WTC11 (cell line): ENCODE results near the gene RWDD1. TPM values are rescaled to one million over a fixed set of nuclear protein-coding genes. Genes with fewer than 3 reads are reported as not detected.

Experiments
- ATAC-seq: fragments of 200-7000 bp; cut with Tn5 transposase; 2 replicates; pipeline ENCODE4 v1.10.0; 2021; ENCODE audit warnings: mild to moderate bottlenecking, moderate library complexity
- CTCF ChIA-PET: fragments of 300-600 bp; sonication (Branson Sonifier 250); formaldehyde crosslinking; loops from one replicate; lab custom pipeline; 2021; ENCODE audit warnings: antibody characterized with exemption; lab: Charles Lee
- POLR2A ChIA-PET: fragments of 350-600 bp; sonication (Branson Sonifier 250); formaldehyde crosslinking; loops from one replicate; lab custom pipeline; 2021; ENCODE audit warnings: antibody characterized with exemption; lab: Charles Lee
- DNase-seq: peaks from one replicate; pipeline ENCODE4 v3.0.0; 2021; ENCODE audit warnings: low spot score
- H3K27ac Mint-ChIP-seq: 2 replicates; pipeline ENCODE4 v1.8.0; 2021; ENCODE audit warnings: mixed read lengths
- H3K27me3 Mint-ChIP-seq: 2 replicates; pipeline ENCODE4 v1.8.0; 2021; ENCODE audit warnings: low read depth, mild to moderate bottlenecking, moderate library complexity, mixed read lengths
- H3K36me3 Mint-ChIP-seq: 2 replicates; pipeline ENCODE4 v1.8.0; 2021; ENCODE audit warnings: mixed read lengths
- H3K4me1 Mint-ChIP-seq: 2 replicates; pipeline ENCODE4 v1.8.0; 2022; ENCODE audit warnings: mixed read lengths
- H3K4me3 Mint-ChIP-seq: 2 replicates; pipeline ENCODE4 v1.8.0; 2021; ENCODE audit warnings: mild to moderate bottlenecking, moderate library complexity, mixed read lengths
- H3K9me3 Mint-ChIP-seq: 2 replicates; pipeline ENCODE4 v1.8.0; 2021; ENCODE audit warnings: mixed read lengths
- CDX4 ChIP-seq: fragments of 250-450 bp; sonication (Bioruptor Pico); IDR thresholded peaks from 2 replicates; pipeline ENCODE4 v1.9.0; 2021; ENCODE audit warnings: moderate library complexity, mild to moderate bottlenecking, inconsistent platforms, borderline replicate concordance
- CTCF ChIP-seq: fragments of 200-600 bp; IDR thresholded peaks from 2 replicates; pipeline ENCODE4 v1.8.0; 2022; ENCODE audit warnings: antibody characterized with exemption
- OVOL2 ChIP-seq: fragments of 250-450 bp; sonication (Bioruptor Pico); IDR thresholded peaks from 2 replicates; pipeline ENCODE4 v1.9.0; 2021; ENCODE audit warnings: mild to moderate bottlenecking, borderline replicate concordance
- SMAD4 ChIP-seq: sonication (generic); formaldehyde crosslinking; IDR thresholded peaks from 2 replicates; pipeline ENCODE4 v1.8.0; 2022; ENCODE audit warnings: mild to moderate bottlenecking, missing genetic modification reagents
- SP1 ChIP-seq: sonication (generic); formaldehyde crosslinking; conservative IDR thresholded peaks from 2 replicates; pipeline ENCODE4 v1.8.1; 2022; ENCODE audit warnings: missing genetic modification reagents
- ZBTB21 ChIP-seq: sonication (generic); formaldehyde crosslinking; IDR thresholded peaks from 2 replicates; pipeline ENCODE4 v1.8.1; 2023; ENCODE audit warnings: mild to moderate bottlenecking, missing genetic modification reagents, borderline replicate concordance
- ZNF138 ChIP-seq: sonication (generic); formaldehyde crosslinking; conservative IDR thresholded peaks from 2 replicates; pipeline ENCODE4 v1.8.1; 2022; ENCODE audit warnings: mild to moderate bottlenecking, moderate library complexity, missing genetic modification reagents
- ZNF281 ChIP-seq: sonication (generic); formaldehyde crosslinking; IDR thresholded peaks from 2 replicates; pipeline ENCODE4 v1.8.0; 2023; ENCODE audit warnings: mild to moderate bottlenecking, missing genetic modification reagents
- ZNF671 ChIP-seq: fragments of 250-450 bp; sonication (Bioruptor Pico); IDR thresholded peaks from 2 replicates; pipeline ENCODE4 v1.8.0; 2021; ENCODE audit warnings: mild to moderate bottlenecking
- total RNA-seq: library from RNA; stranded (reverse); gene quantifications from 3 replicates; pipeline ENCODE4 v1.2.3, GENCODE V29; 2021
- TF ChIP-seq, protein P1 (sequence below): fragments of 250-450 bp; sonication (Bioruptor Pico); conservative IDR thresholded peaks from 2 replicates; pipeline ENCODE4 v1.9.0; 2021; ENCODE audit warnings: mild to moderate bottlenecking
- TF ChIP-seq, protein P2 (sequence below): fragments of 250-450 bp; sonication (Bioruptor Pico); IDR thresholded peaks from 2 replicates; pipeline ENCODE4 v1.9.0; 2021; ENCODE audit warnings: mild to moderate bottlenecking, borderline replicate concordance

The RWDD1 gene
- total RNA-seq, 1 experiment from 2014 or later, result 33.8 TPM

DNA sequence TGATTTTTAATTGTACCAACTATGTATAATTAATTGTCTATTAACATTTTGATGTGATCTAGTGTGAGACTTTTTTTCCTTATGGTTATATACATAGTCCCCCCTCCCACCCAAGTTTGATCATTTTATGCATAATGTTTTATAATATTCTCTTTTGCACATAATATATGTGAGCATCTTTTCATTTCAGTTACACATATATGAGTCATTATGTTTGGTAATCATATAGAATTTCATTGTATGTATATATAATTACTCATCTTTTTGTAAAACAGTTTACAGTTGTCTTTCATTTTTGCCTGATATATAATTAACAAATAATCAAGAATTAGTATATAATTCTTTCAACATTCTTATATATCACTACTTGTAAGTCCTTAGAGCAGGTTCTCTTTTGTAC, 15.0 kb downstream of the RWDD1 start:
- no peaks in the 10 kb centered on the region for H3K27me3 Mint-ChIP-seq
- no peak overlapping the region for H3K4me3 Mint-ChIP-seq
- no peaks in the 10 kb centered on the region for H3K9me3 Mint-ChIP-seq
- POLR2A ChIA-PET, result no interaction called here
- no peaks in the 10 kb centered on the region for H3K4me1 Mint-ChIP-seq
- H3K36me3 Mint-ChIP-seq, result peaks cover 13% of the 10 kb centered on the region
- no peak for DNase-seq
- no peak for TF ChIP-seq ZNF138 (CRISPR knock-in tag)
- H3K27ac Mint-ChIP-seq, result no peak overlapping the region
- ATAC-seq, result no peak
- CTCF ChIA-PET, result no interaction called here

GRCh38 chr6:116586738-116587137, 15.4 kb downstream of the RWDD1 start:
- no peaks in the 10 kb centered on the region for H3K9me3 Mint-ChIP-seq
- POLR2A ChIA-PET, result no interaction called here
- TF ChIP-seq SMAD4 (no peak), CTCF (no peak), ZNF138 (CRISPR knock-in tag) (no peak), ZBTB21 (no peak), OVOL2 (CRISPR knock-in tag) (no peak), SP1 (CRISPR knock-in tag) (no peak), ZNF671 (CRISPR knock-in tag) (no peak), ZNF281 (no peak), CDX4 (CRISPR knock-in tag) (no peak)
- TF ChIP-seq, protein P1, sequence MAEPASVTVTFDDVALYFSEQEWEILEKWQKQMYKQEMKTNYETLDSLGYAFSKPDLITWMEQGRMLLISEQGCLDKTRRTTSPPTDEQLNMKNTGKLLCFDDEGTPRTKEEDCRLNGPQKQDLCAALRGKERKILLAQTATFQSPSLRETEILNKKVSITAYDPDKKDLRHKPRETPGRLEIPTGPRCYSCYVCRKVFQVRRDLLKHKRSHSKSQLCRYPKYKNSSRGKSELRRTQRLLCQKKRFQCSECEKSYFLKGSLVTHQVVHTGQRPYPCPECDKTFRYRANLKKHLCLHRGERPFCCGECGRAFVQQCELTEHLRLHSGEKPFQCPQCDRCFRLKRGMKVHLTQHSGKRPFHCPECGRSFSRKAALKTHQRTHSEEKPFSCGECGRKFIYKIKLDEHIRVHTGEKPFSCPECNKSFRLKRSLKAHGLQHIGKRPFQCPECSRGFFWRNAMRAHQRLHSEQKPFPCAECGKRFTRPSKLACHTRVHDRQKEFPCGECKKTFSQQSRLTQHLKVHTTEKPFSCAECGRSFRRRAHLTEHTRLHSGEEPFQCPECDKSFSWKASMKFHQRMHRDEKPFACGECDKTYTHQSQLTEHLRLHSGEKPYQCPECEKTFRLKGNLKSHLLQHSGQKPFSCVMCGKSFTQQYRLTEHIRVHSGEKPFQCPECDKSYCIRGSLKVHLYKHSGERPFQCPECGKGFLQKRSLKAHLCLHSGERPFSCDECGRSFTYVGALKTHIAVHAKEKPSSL, result no peak
- TF ChIP-seq, protein P2, sequence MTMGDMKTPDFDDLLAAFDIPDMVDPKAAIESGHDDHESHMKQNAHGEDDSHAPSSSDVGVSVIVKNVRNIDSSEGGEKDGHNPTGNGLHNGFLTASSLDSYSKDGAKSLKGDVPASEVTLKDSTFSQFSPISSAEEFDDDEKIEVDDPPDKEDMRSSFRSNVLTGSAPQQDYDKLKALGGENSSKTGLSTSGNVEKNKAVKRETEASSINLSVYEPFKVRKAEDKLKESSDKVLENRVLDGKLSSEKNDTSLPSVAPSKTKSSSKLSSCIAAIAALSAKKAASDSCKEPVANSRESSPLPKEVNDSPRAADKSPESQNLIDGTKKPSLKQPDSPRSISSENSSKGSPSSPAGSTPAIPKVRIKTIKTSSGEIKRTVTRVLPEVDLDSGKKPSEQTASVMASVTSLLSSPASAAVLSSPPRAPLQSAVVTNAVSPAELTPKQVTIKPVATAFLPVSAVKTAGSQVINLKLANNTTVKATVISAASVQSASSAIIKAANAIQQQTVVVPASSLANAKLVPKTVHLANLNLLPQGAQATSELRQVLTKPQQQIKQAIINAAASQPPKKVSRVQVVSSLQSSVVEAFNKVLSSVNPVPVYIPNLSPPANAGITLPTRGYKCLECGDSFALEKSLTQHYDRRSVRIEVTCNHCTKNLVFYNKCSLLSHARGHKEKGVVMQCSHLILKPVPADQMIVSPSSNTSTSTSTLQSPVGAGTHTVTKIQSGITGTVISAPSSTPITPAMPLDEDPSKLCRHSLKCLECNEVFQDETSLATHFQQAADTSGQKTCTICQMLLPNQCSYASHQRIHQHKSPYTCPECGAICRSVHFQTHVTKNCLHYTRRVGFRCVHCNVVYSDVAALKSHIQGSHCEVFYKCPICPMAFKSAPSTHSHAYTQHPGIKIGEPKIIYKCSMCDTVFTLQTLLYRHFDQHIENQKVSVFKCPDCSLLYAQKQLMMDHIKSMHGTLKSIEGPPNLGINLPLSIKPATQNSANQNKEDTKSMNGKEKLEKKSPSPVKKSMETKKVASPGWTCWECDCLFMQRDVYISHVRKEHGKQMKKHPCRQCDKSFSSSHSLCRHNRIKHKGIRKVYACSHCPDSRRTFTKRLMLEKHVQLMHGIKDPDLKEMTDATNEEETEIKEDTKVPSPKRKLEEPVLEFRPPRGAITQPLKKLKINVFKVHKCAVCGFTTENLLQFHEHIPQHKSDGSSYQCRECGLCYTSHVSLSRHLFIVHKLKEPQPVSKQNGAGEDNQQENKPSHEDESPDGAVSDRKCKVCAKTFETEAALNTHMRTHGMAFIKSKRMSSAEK (CRISPR knock-in tag), result no peak
- TF ChIP-seq, all 79 proteins: peak for 0
- no peak for DNase-seq
- Mint-ChIP-seq H3K27me3 (no peaks in the 10 kb centered on the region), H3K36me3 (peaks cover 18% of the 10 kb centered on the region), H3K4me3 (no peak overlapping the region), H3K4me1 (no peaks in the 10 kb centered on the region), H3K27ac (no peak overlapping the region)
- ATAC-seq, result no peak
- CTCF ChIA-PET, result no interaction called here
